GM18951 (cell line): ENCODE results near the gene RAB28.

Source experiments
- POLR2A ChIP-seq: IDR thresholded peaks from 4 replicates; pipeline ENCODE4 v1.6.1; 2011; ENCODE audit warnings: mild to moderate bottlenecking; ENCODE audit not compliant: insufficient read length, insufficient read depth; ENCODE audit errors: extremely low read depth
- in situ Hi-C: fragments of 300-500 bp; cut with MboI; formaldehyde crosslinking; loops from one replicate; pipeline ENCODE4 v1.12.0; 2022; ENCODE audit warnings: low sequenced_read_pairs, mixed read lengths, inconsistent platforms; ENCODE audit not compliant: unreplicated experiment

RAB28 gene

GRCh38 chr4:13329340-13329850, 154.7 kb downstream of the RAB28 start:
- TF ChIP-seq POLR2A, result no peak
- in situ Hi-C loops, result no loop called here

- in situ Hi-C loops, result no loop called here
- TF ChIP-seq POLR2A, result no peak
Measured at GRCh38 chr4:13328591-13328990, 155.5 kb downstream of the RAB28 start.

- no peak for TF ChIP-seq POLR2A
- in situ Hi-C loops, result no loop called here
Measured at GRCh38 chr4:13327991-13328390, 156.1 kb downstream of the RAB28 start.

- no peak for TF ChIP-seq POLR2A
- in situ Hi-C loops, result no loop called here
Measured at GRCh38 chr4:13325744-13326143, 158.4 kb downstream of the RAB28 start.

GRCh38 chr4:13323921-13324320, 160.2 kb downstream of the RAB28 start:
- TF ChIP-seq POLR2A, result no peak
- in situ Hi-C loops, result no loop called here

GRCh38 chr4:13322681-13323101, 161.4 kb downstream of the RAB28 start:
- in situ Hi-C loops, result no loop called here
- no peak for TF ChIP-seq POLR2A
